ENCODE results near the gene PCMT1. TPM values are rescaled to one million over a fixed set of nuclear protein-coding genes. Genes with fewer than 3 reads are reported as not detected.

The PCMT1 gene
- total and polyA plus RNA-seq, 8 donors = 9.7 to 35.6 (median 26.9) TPM

GRCh38 chr6:149820506-149820905 lies 71.0 kb downstream of the PCMT1 start:
- Histone ChIP-seq H3K27me3 (no peaks in the 10 kb centered on the region), H3K4me3 (no peak overlapping the region), H3K36me3 (no peaks in the 10 kb centered on the region), H3K27ac (no peak overlapping the region), H3K9me3 (no peaks in the 10 kb centered on the region), H3K4me1 (no peaks in the 10 kb centered on the region)
- intact Hi-C loops (cut with DNase I) = no loop called here
- TF ChIP-seq, protein P1, sequence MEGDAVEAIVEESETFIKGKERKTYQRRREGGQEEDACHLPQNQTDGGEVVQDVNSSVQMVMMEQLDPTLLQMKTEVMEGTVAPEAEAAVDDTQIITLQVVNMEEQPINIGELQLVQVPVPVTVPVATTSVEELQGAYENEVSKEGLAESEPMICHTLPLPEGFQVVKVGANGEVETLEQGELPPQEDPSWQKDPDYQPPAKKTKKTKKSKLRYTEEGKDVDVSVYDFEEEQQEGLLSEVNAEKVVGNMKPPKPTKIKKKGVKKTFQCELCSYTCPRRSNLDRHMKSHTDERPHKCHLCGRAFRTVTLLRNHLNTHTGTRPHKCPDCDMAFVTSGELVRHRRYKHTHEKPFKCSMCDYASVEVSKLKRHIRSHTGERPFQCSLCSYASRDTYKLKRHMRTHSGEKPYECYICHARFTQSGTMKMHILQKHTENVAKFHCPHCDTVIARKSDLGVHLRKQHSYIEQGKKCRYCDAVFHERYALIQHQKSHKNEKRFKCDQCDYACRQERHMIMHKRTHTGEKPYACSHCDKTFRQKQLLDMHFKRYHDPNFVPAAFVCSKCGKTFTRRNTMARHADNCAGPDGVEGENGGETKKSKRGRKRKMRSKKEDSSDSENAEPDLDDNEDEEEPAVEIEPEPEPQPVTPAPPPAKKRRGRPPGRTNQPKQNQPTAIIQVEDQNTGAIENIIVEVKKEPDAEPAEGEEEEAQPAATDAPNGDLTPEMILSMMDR (IDR thresholded peaks at IDR 0.05) = no peak
- ATAC-seq (no peak), DNase-seq (no peak), FAIRE-seq (no peak)
- 92 to 95% methylated on average over 7 of the region's 7 CpGs for WGBS, 2 donors

GRCh38 chr6:149821492-149821891 lies 72.0 kb downstream of the PCMT1 start:
- DNase-seq = no peak
- intact Hi-C loops (cut with DNase I) = no loop called here
- WGBS, 2 donors = 46 to 64% methylated on average over 1 of the region's 1 CpG

DNA sequence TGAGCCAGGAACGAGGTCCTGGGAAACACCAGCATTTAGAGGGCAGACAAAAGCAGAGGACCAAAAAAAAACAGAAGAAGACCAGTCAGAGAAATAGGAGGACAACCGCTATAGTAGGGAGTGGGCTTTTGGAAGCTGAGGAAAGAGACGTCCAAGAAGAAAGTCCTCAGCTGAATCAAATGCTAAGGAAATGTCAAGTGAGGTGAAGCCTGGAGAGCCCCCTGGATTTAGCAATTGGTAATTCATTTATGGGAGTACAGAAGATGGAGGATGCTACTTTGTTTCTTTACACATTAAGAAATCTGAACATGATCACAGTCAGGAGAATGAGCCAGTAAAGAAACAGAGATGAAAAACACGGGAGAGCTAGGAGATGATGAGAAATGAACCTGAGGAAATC lies 73.5 kb downstream of the PCMT1 start:
- no peak for DNase-seq
- Histone ChIP-seq H3K36me3 (peaks cover 0 to 6% (median 0%) of the 10 kb centered on the region in 3 donors), H3K4me3 (no peak overlapping the region), H3K4me1 (no peaks in the 10 kb centered on the region), H3K9me3 (no peaks in the 10 kb centered on the region), H3K27me3 (no peaks in the 10 kb centered on the region), H3K27ac (no peak overlapping the region)
- TF ChIP-seq, protein P1 (IDR thresholded peaks at IDR 0.05) = no peak
- no peak for FAIRE-seq
- intact Hi-C loops (cut with DNase I) = no loop called here
- ATAC-seq = no peak
- WGBS, 2 donors = 86 to 89% methylated on average over 4 of the region's 4 CpGs

More at GRCh38 chr6:149821492-149821891, 72.0 kb downstream of the PCMT1 start:
- H3K9me3 ChIP-seq = no peaks in the 10 kb centered on the region
- no peak overlapping the region for H3K4me3 ChIP-seq
- H3K4me1 ChIP-seq = no peaks in the 10 kb centered on the region
- no peaks in the 10 kb centered on the region for H3K27me3 ChIP-seq
- peaks cover 0 to 6% (median 0%) of the 10 kb centered on the region in 3 donors for H3K36me3 ChIP-seq
- no peak for FAIRE-seq
- H3K27ac ChIP-seq = no peak overlapping the region
- ATAC-seq = no peak
- TF ChIP-seq, protein P1 (IDR thresholded peaks at IDR 0.05) = no peak

- H3K36me3 ChIP-seq = peaks cover 0 to 6% (median 0%) of the 10 kb centered on the region in 3 donors
- no peak overlapping the region for H3K27ac ChIP-seq
- no peak for ATAC-seq
- FAIRE-seq = no peak
- 61 to 62% methylated on average over 4 of the region's 4 CpGs for WGBS, 2 donors
- no peaks in the 10 kb centered on the region for H3K27me3 ChIP-seq
- TF ChIP-seq, protein P1 (IDR thresholded peaks at IDR 0.05) = no peak
- intact Hi-C loops (cut with DNase I) = no loop called here
- DNase-seq = no peak
- H3K4me1 ChIP-seq = no peaks in the 10 kb centered on the region
- no peak overlapping the region for H3K4me3 ChIP-seq
- no peaks in the 10 kb centered on the region for H3K9me3 ChIP-seq
Observed at GRCh38 chr6:149825292-149825691, 75.8 kb downstream of the PCMT1 start.

- Histone ChIP-seq H3K27me3 (no peaks in the 10 kb centered on the region), H3K9me3 (no peaks in the 10 kb centered on the region), H3K4me1 (no peaks in the 10 kb centered on the region), H3K27ac (no peak overlapping the region), H3K4me3 (no peak overlapping the region), H3K36me3 (peaks cover 0 to 3% (median 0%) of the 10 kb centered on the region in 3 donors)
- intact Hi-C loops (cut with DNase I) = no loop called here
- ATAC-seq (no peak), FAIRE-seq (no peak), DNase-seq (no peak)
- TF ChIP-seq, protein P1 (IDR thresholded peaks at IDR 0.05) = no peak
- 91 to 92% methylated on average over 7 of the region's 7 CpGs for WGBS, 2 donors
Observed at GRCh38 chr6:149830731-149831307, 81.3 kb downstream of the PCMT1 start.
